CD4-positive, alpha-beta T cell treated with Interleukin-17A for 1 hour (primary cell): ENCODE data around the gene EIF5B.
"Not testable (repeated sequence)": the region's sequence is repeated elsewhere in the genome, so short reads cannot be mapped to it uniquely, and the experiment has no call there.

ENCODE experiments used
- DNase-seq: peaks from one replicate; pipeline ENCODE4 v3.0.0-alpha.2; 2020

Gene EIF5B

GRCh38 chr2:99337113-99338028, at the start of gene EIF5B:
TSS of gene EIF5B (plus strand) at chr2:99337389. CDS start at chr2:99337555, 166 bp downstream.
- DNase-seq, result peak; percentile 94

GRCh38 chr2:99297994-99298393, 39.2 kb upstream of the EIF5B start:
- DNase-seq, result no peak

GRCh38 chr2:99299580-99299979, 37.6 kb upstream of the EIF5B start:
- no peak for DNase-seq

GRCh38 chr2:99301097-99301496, 36.1 kb upstream of the EIF5B start, which contains the start of gene LYG1:
TSS of gene LYG1 (minus strand) at chr2:99301197. CDS start at chr2:99295670, 5,527 bp downstream.
- DNase-seq, result not testable (repeated sequence)

GRCh38 chr2:99317161-99317872, 19.9 kb upstream of the EIF5B start:
- no peak for DNase-seq

GRCh38 chr2:99317873-99318200, 19.4 kb upstream of the EIF5B start:
- not testable (repeated sequence) for DNase-seq

- DNase-seq, result no peak
These were observed 11.8 kb upstream of the EIF5B start for GRCh38 chr2:99325384-99325783.

- peak; percentile 99 for DNase-seq
These were observed 1.0 kb upstream of the EIF5B start, which contains the start of gene TXNDC9 for GRCh38 chr2:99335911-99336803. TSS of gene TXNDC9 (minus strand) at chr2:99336333. CDS start at chr2:99333210, 3,123 bp downstream.

GRCh38 chr2:99336804-99337112, 431 bp upstream of the EIF5B start:
- DNase-seq, result no peak

GRCh38 chr2:99338029-99338585, 918 bp downstream of the EIF5B start:
- peak; percentile 44 for DNase-seq

GRCh38 chr2:99340669-99341236, 3.6 kb downstream of the EIF5B start:
- DNase-seq, result no peak

GRCh38 chr2:99342536-99342935, 5.3 kb downstream of the EIF5B start:
- DNase-seq, result no peak

GRCh38 chr2:99345446-99345845, 8.3 kb downstream of the EIF5B start:
- DNase-seq, result not testable (repeated sequence)

GRCh38 chr2:99346218-99346617, 9.0 kb downstream of the EIF5B start:
- DNase-seq, result no peak

- DNase-seq, result peak; percentile 3
These were observed 11.0 kb downstream of the EIF5B start for GRCh38 chr2:99348173-99348572.

- DNase-seq, result no peak
These were observed 13.0 kb downstream of the EIF5B start for GRCh38 chr2:99350194-99350593.

GRCh38 chr2:99354070-99354469, 16.9 kb downstream of the EIF5B start:
- no peak for DNase-seq

- not testable (repeated sequence) for DNase-seq
These were observed 17.6 kb downstream of the EIF5B start for GRCh38 chr2:99354825-99355224.

GRCh38 chr2:99356853-99357252, 19.7 kb downstream of the EIF5B start:
- DNase-seq, result no peak

- no peak for DNase-seq
These were observed 28.5 kb downstream of the EIF5B start for GRCh38 chr2:99365661-99366060.

GRCh38 chr2:99368854-99369253, 31.7 kb downstream of the EIF5B start:
- not testable (repeated sequence) for DNase-seq

- DNase-seq, result no peak
These were observed 36.0 kb downstream of the EIF5B start for GRCh38 chr2:99373144-99373543.
